ENCODE results near the gene ATP2B2.

ATP2B2 gene

GRCh38 chr3:10366651-10367101 lies 138.7 kb downstream of the ATP2B2 start:
- Histone ChIP-seq H2AFZ (ENCODE audit: low read length) (no peak overlapping the region), H3K27me3 (ENCODE audit: insufficient read depth, low read length, poor library complexity, severe bottlenecking) (no peaks in the 10 kb centered on the region), H4K20me1 (ENCODE audit: insufficient read depth, low read length, poor library complexity, severe bottlenecking) (no peaks in the 10 kb centered on the region), H3K4me3 (ENCODE audit: low read length, poor library complexity, severe bottlenecking) (no peak overlapping the region), H3K9me2 (replicated peaks; ENCODE audit: low read depth, low read length) (no peaks in the 10 kb centered on the region), H3K79me2 (ENCODE audit: insufficient read depth, low read length) (no peaks in the 10 kb centered on the region), H3K36me3 (ENCODE audit: insufficient read depth, low read length) (no peaks in the 10 kb centered on the region), H3F3A (ENCODE audit: low read depth) (no peaks in the 10 kb centered on the region), H3K9ac (ENCODE audit: low read depth, low read length, poor library complexity, severe bottlenecking) (no peak overlapping the region), H3K4me2 (ENCODE audit: low read depth, low read length, poor library complexity, severe bottlenecking) (no peak overlapping the region), H3K9me3 (ENCODE audit: insufficient read depth, low read depth, low read length) (no peaks in the 10 kb centered on the region), H3K4me1 (ENCODE audit: insufficient read depth, low read length, poor library complexity, severe bottlenecking) (no peaks in the 10 kb centered on the region)
- TF ChIP-seq EZH2phosphoT487 (IDR thresholded peaks at IDR 0.05; ENCODE audit: borderline replicate concordance) (no peak), CTCF (conservative IDR thresholded peaks at IDR 0.05; ENCODE audit: low read length) (no peak)

- H3K27me3 ChIP-seq (ENCODE audit: insufficient read depth, low read length, poor library complexity, severe bottlenecking) = no peaks in the 10 kb centered on the region
- no peaks in the 10 kb centered on the region for H3K79me2 ChIP-seq (ENCODE audit: insufficient read depth, low read length)
- no peaks in the 10 kb centered on the region for H3K9me2 ChIP-seq (replicated peaks; ENCODE audit: low read depth, low read length)
- no peaks in the 10 kb centered on the region for H3K4me1 ChIP-seq (ENCODE audit: insufficient read depth, low read length, poor library complexity, severe bottlenecking)
- no peak overlapping the region for H3K9ac ChIP-seq (ENCODE audit: low read depth, low read length, poor library complexity, severe bottlenecking)
- H3F3A ChIP-seq (ENCODE audit: low read depth) = no peaks in the 10 kb centered on the region
- H4K20me1 ChIP-seq (ENCODE audit: insufficient read depth, low read length, poor library complexity, severe bottlenecking) = no peaks in the 10 kb centered on the region
- H3K4me3 ChIP-seq (ENCODE audit: low read length, poor library complexity, severe bottlenecking) = no peak overlapping the region
- H2AFZ ChIP-seq (ENCODE audit: low read length) = no peak overlapping the region
- no peak for TF ChIP-seq EZH2phosphoT487 (IDR thresholded peaks at IDR 0.05; ENCODE audit: borderline replicate concordance)
- no peak for TF ChIP-seq CTCF (conservative IDR thresholded peaks at IDR 0.05; ENCODE audit: low read length)
- H3K4me2 ChIP-seq (ENCODE audit: low read depth, low read length, poor library complexity, severe bottlenecking) = no peak overlapping the region
- no peaks in the 10 kb centered on the region for H3K36me3 ChIP-seq (ENCODE audit: insufficient read depth, low read length)
- H3K9me3 ChIP-seq (ENCODE audit: insufficient read depth, low read depth, low read length) = no peaks in the 10 kb centered on the region
Measured at GRCh38 chr3:10365791-10366190, 139.6 kb downstream of the ATP2B2 start.

GRCh38 chr3:10365316-10365715 lies 140.1 kb downstream of the ATP2B2 start:
- H3K79me2 ChIP-seq (ENCODE audit: insufficient read depth, low read length) = no peaks in the 10 kb centered on the region
- H2AFZ ChIP-seq (ENCODE audit: low read length) = no peak overlapping the region
- no peak for TF ChIP-seq EZH2phosphoT487 (IDR thresholded peaks at IDR 0.05; ENCODE audit: borderline replicate concordance)
- TF ChIP-seq CTCF (conservative IDR thresholded peaks at IDR 0.05; ENCODE audit: low read length) = no peak
- H3K9me2 ChIP-seq (replicated peaks; ENCODE audit: low read depth, low read length) = no peaks in the 10 kb centered on the region
- no peaks in the 10 kb centered on the region for H3K4me1 ChIP-seq (ENCODE audit: insufficient read depth, low read length, poor library complexity, severe bottlenecking)
- no peaks in the 10 kb centered on the region for H3F3A ChIP-seq (ENCODE audit: low read depth)
- H3K27me3 ChIP-seq (ENCODE audit: insufficient read depth, low read length, poor library complexity, severe bottlenecking) = no peaks in the 10 kb centered on the region
- H3K9me3 ChIP-seq (ENCODE audit: insufficient read depth, low read depth, low read length) = no peaks in the 10 kb centered on the region
- no peak overlapping the region for H3K9ac ChIP-seq (ENCODE audit: low read depth, low read length, poor library complexity, severe bottlenecking)
- no peaks in the 10 kb centered on the region for H4K20me1 ChIP-seq (ENCODE audit: insufficient read depth, low read length, poor library complexity, severe bottlenecking)
- no peak overlapping the region for H3K4me3 ChIP-seq (ENCODE audit: low read length, poor library complexity, severe bottlenecking)
- H3K36me3 ChIP-seq (ENCODE audit: insufficient read depth, low read length) = no peaks in the 10 kb centered on the region
- H3K4me2 ChIP-seq (ENCODE audit: low read depth, low read length, poor library complexity, severe bottlenecking) = no peak overlapping the region

Measured in Loucy (cell line).